ENCODE results near the gene HOXD8. TPM values are rescaled to one million over a fixed set of nuclear protein-coding genes. Genes with fewer than 3 reads are reported as not detected.
A peak's percentile ranks its signal among the peaks of the same experiment; 100 is the strongest.

The HOXD8 gene
- total and polyA plus RNA-seq, 9 of the 15 experiments (the other 6 are each of a cell fraction or from before 2014, with no cell fraction given), result 0.04 to 0.15 TPM; not detected in 7

DNA sequence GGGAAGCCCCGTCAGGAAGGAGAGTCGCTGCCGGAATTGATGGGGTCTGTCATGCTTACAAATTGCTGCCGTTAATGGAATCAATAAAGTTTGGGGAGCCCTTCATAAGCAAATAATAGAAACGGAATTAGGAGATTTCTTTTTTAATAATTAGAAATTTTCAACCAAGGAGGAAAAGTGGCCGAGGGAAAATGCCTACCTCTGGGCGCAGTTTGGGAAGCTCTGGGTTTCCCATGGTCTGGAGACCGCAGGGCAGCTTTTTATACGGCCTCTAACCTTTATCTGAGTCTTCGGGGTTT lies 47.0 kb upstream of the HOXD8 start (continued):
- TF ChIP-seq ETS1 (conservative IDR thresholded peaks at IDR 0.05; ENCODE audit: control insufficient read depth, low read depth, low read length) (no peak), CCNT2 (IDR thresholded peaks at IDR 0.05; ENCODE audit: borderline replicate concordance, extremely low read depth, insufficient read length, low read depth, low read length) (no peak), U2AF1 (optimal IDR thresholded peaks at IDR 0.05; ENCODE audit: low read depth, low read length) (no peak), TARDBP (IDR thresholded peaks at IDR 0.05) (no peak)

DNA sequence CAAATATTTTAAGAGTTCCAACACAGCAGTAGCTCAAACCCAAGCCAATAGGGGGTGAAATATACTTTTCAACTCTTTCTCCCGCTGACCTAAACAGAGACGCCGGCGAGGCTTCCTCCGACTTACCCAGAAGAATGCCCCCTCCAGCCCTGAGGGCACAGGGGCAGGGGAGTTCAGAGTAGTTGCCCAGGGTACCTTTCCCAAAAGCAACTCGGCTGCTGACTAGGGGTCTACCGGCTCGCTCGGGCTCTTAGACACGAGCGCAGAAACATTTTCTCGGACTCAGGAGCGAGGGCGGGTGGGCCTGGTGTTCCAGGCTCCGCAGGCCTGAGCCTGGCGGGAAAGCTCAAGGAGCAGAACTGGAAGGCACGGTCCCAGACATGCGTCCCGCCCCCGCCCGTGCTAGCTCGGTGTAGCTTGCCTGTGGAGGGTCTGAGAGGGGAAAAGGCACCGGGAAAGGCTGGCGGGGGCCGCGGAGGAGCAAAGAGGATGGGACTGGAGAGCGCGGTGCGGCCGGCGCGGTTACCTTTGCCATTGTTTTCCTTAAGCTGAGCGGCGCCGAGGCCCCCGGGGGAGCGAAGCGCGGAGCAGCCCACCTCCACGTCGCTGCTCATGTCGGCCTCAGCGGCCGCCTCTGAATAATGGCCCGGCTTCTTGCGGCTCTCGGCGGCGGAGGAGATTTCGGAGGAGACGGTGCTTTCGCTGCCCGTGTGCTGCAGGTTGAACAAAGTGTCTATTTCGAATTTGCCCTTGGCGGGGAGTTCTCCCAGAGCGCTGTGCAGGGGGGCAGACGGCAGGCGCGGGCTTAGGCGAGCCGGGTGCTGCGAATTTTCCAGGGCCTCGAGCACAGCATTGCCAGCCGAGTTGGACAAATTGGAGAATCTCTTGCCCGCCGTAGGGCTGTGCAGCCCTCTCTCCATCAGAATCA lies 46.4 kb upstream of the HOXD8 start:
- CTCF ChIA-PET (ENCODE audit: low intra/inter-chr PET ratio), result no interaction called here
- Histone ChIP-seq H2AFZ (ENCODE audit: low read depth, low read length) (no peak overlapping the region), H3K79me2 (ENCODE audit: control insufficient read depth, insufficient read depth, low read length) (no peaks in the 10 kb centered on the region), H3K9me3 (replicated peaks; ENCODE audit: control insufficient read depth, insufficient read depth, low read depth, low read length) (peaks cover 10% of the 10 kb centered on the region), H3K4me1 (replicated peaks in 1 of 2; ENCODE audit: control insufficient read depth in 2 of 2, insufficient read depth in 2 of 2, low read length in 2 of 2) (peaks cover 0 to 43% of the 10 kb centered on the region in 2 experiments; a peak in 3 of 5 replicates), H3K36me3 (ENCODE audit: control insufficient read depth, insufficient read depth, low read length) (no peaks in the 10 kb centered on the region), H3K27me3 (ENCODE audit: control insufficient read depth in 2 of 2, insufficient read depth in 2 of 2, low read length in 2 of 2) (peaks cover 58 to 85% of the 10 kb centered on the region in 2 experiments), H3K4me2 (ENCODE audit: insufficient read depth, low read length) (no peak overlapping the region), H3K9ac (ENCODE audit: insufficient read depth in 1 of 2, low read depth in 2 of 2, low read length in 2 of 2) (no peak overlapping the region), H3K9me1 (ENCODE audit: control insufficient read depth, insufficient read depth, low read length) (no peaks in the 10 kb centered on the region), H4K20me1 (replicated peaks; ENCODE audit: control insufficient read depth, insufficient read depth, low read length) (peaks cover 4% of the 10 kb centered on the region; the same call in 1 of the 2 replicates), H3K4me3 (no peak overlapping the region), H3K27ac (ENCODE audit: extremely low read depth, low read depth, low read length) (no peak overlapping the region)
- intact Hi-C loops (cut with micrococcal nuclease), result no loop called here
- no TSS peak for BruUV-seq (replicated peaks)
- ATAC-seq (no peak), DNase-seq (ENCODE audit: extremely low read depth in 1 of 4, low spot score in 3 of 4) (no peak), FAIRE-seq (no peak)
- in situ Hi-C loops (cut with MboI), result loop anchor here (10.0 to 25.0 kb wide), 2 partner anchors 658 to 1046 kb away; no protein-coding TSS in a partner anchor
- TF ChIP-seq IRF1 (CRISPR knock-in tag; IDR thresholded peaks at IDR 0.05; ENCODE audit: borderline replicate concordance) (no peak), ZC3H8 (IDR thresholded peaks at IDR 0.05) (no peak), ELF4 (CRISPR knock-in tag; IDR thresholded peaks at IDR 0.05) (no peak), RUNX1 (IDR thresholded peaks at IDR 0.05; ENCODE audit: low read depth) (no peak), E2F6 (IDR thresholded peaks at IDR 0.05; ENCODE audit: borderline replicate concordance in 1 of 2, extremely low read depth in 1 of 2, insufficient read depth in 1 of 2, insufficient read length in 1 of 2, low read depth in 1 of 2, low read length in 1 of 2, poor library complexity in 1 of 2, severe bottlenecking in 1 of 2) (peak in 1 of 2 experiments; percentile 24)
- TF ChIP-seq, protein P1, sequence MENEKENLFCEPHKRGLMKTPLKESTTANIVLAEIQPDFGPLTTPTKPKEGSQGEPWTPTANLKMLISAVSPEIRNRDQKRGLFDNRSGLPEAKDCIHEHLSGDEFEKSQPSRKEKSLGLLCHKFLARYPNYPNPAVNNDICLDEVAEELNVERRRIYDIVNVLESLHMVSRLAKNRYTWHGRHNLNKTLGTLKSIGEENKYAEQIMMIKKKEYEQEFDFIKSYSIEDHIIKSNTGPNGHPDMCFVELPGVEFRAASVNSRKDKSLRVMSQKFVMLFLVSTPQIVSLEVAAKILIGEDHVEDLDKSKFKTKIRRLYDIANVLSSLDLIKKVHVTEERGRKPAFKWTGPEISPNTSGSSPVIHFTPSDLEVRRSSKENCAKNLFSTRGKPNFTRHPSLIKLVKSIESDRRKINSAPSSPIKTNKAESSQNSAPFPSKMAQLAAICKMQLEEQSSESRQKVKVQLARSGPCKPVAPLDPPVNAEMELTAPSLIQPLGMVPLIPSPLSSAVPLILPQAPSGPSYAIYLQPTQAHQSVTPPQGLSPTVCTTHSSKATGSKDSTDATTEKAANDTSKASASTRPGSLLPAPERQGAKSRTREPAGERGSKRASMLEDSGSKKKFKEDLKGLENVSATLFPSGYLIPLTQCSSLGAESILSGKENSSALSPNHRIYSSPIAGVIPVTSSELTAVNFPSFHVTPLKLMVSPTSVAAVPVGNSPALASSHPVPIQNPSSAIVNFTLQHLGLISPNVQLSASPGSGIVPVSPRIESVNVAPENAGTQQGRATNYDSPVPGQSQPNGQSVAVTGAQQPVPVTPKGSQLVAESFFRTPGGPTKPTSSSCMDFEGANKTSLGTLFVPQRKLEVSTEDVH (IDR thresholded peaks at IDR 0.05; ENCODE audit: low read depth, partially characterized antibody), result no peak
- 31% methylated on average over 51 of the region's 66 CpGs for WGBS (ENCODE audit: insufficient coverage, low coverage, missing lambda C conversion rate)
- POLR2A ChIA-PET, result no interaction called here

Data from K562 (cell line).